GM13976 (cell line): ENCODE data around the gene KRT83.

Source experiments
- DNase-seq: peaks from one replicate; pipeline ENCODE4 v3.0.0; 2012; ENCODE audit warnings: low spot score
- in situ Hi-C: fragments of 300-500 bp; cut with MboI; formaldehyde crosslinking; loops from one replicate; pipeline ENCODE4 v1.12.0; 2022; ENCODE audit warnings: low sequenced_read_pairs, mixed read lengths, inconsistent platforms; ENCODE audit not compliant: unreplicated experiment
- TF ChIP-seq, protein P1 (sequence below): IDR thresholded peaks from 2 replicates; pipeline ENCODE4 v1.5.1; 2012; ENCODE audit warnings: borderline replicate concordance, mild to moderate bottlenecking; ENCODE audit not compliant: insufficient read depth; ENCODE audit errors: extremely low read depth, missing control alignments, control extremely low read depth

KRT83 gene

DNA sequence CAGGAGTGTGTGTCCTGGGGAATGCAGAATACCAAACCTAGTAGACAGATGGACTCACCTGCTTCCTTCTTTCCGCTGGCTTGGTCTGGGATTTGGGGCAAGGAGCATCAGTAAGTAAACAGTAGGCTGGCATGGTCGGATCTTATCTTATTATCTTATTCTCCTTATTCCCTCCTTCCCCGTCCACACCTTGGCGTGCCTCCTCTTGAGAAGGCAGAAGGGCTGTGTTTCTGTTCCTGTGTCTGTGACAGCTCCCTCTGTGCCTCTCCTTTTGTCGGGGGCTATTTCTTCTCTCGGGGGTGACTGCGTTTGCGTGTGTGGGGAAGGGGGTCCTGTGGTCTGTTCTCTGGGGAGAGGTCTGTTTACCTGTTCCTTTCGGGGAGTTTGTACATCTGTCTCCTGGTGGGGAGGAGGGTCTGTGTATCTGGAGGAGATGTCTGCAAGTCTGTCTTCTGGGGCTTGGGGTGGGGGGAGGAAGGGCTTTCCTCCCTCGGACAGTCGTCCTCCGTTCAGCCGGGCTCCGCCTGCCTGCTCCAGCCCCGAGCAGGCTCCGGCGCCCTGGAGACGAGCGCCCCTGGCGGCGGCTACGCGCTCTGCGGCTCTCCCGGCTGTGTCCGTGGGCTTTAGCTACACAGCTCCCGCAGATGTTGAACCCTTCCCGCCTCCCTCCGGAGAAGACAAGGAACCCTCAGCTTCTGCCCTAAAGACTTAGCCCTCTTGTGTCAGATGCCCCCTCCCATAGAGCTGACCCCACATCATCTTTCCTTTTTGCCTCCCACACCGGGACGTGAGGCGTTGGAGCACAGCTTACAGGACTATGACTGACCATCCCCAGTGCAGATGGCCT lies 42.4 kb downstream of the KRT83 start:
- in situ Hi-C loops = no loop called here
- peak; percentile 91 for DNase-seq

DNA sequence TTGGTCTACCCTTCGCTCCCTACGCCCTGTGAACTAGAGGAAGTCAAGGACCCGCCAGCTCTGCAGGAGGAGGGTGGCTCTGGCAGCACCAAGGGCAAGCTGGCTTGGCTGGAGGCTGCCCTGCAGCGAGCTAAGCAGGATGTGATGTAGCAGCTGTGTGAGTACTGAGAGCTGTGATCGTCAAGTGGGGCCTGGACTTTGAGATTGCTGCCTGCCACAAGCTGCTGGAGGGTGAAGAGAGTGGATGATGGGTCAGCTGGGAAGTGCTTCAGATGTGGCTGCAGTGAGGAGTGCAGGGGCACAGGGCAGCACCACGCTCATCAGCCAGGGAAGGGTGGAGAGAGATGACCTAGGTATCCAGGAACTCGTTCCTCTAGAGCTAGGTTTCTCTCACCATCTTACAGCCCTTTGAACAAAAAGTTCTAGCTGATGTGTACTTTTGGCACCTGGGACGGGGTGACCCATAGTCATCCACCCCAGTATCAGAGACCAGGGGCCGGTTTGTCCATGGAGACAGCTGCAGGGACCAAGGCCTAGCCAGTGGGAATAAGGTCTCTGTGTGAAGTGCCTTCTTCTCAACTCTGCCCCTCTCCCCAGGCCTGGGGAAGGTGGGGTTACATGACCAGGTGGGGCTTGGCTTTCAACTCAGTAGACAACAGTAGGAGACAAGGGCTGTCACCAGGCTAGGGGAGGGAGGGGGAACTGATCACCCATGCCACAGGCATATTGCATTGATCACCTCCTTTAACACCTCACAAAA lies 43.5 kb downstream of the KRT83 start:
- no peak for DNase-seq
- in situ Hi-C loops = no loop called here
- TF ChIP-seq, protein P1, sequence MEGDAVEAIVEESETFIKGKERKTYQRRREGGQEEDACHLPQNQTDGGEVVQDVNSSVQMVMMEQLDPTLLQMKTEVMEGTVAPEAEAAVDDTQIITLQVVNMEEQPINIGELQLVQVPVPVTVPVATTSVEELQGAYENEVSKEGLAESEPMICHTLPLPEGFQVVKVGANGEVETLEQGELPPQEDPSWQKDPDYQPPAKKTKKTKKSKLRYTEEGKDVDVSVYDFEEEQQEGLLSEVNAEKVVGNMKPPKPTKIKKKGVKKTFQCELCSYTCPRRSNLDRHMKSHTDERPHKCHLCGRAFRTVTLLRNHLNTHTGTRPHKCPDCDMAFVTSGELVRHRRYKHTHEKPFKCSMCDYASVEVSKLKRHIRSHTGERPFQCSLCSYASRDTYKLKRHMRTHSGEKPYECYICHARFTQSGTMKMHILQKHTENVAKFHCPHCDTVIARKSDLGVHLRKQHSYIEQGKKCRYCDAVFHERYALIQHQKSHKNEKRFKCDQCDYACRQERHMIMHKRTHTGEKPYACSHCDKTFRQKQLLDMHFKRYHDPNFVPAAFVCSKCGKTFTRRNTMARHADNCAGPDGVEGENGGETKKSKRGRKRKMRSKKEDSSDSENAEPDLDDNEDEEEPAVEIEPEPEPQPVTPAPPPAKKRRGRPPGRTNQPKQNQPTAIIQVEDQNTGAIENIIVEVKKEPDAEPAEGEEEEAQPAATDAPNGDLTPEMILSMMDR = no peak

More for the DNA sequence above, 42.4 kb downstream of the KRT83 start:
- TF ChIP-seq, protein P1 = peak; percentile 95

DNA sequence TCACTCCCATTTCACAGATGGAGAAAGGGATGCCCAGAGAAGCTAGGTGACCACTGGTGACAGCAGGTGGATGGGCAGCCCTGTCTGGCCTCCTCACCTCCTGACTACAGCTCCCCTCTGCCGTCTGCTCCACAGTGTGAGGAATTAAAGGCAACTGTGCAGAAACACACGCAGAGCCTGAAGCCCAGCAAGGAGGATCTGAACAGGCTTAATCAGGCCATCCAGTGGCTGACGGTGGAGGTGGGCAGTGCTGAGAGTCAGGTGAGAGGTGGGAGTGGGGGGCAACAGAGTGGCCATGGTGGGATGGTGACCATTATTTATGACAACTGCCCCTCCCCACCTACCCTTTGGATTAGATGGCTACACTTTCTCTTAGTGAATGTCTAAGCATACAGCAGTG lies 45.5 kb downstream of the KRT83 start:
- in situ Hi-C loops = no loop called here
- TF ChIP-seq, protein P1 = no peak
- no peak for DNase-seq

DNA sequence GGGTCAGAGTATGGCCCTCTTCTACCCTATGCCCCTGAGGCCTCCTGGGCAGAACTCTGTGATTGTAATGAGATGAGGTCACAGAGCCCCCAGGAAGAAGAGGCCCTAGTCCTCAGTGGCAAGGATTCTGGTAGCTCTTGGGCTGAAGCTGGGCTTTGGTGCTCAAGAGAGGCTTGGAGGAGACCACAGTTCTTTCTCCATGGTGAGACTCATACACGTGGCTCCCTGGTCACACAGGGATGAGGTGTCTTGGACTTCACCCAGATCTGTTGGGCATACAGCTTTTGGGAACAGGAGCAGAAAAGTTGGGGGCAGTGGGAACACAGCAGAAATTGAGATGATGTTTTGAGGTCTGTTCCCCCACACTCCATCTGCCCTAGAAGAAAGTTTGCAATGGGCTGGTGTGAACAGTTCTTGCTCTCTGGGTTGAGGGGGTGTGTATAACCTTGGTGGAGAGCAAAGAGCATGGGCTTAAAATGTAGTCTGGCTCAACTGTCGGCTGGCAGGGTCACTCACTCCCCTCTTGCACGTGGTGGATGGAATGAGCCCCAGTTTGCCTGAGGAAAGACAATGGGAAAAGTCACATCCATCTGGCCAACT lies 46.6 kb downstream of the KRT83 start, which contains the start of gene KRT86:
Gene KRT86, plus strand, starts transcription at position 125 of the 600 bp plus-strand sequence. CDS start 27,272 bp downstream, outside the sequence.
- in situ Hi-C loops = no loop called here
- TF ChIP-seq, protein P1 = no peak
- no peak for DNase-seq

DNA sequence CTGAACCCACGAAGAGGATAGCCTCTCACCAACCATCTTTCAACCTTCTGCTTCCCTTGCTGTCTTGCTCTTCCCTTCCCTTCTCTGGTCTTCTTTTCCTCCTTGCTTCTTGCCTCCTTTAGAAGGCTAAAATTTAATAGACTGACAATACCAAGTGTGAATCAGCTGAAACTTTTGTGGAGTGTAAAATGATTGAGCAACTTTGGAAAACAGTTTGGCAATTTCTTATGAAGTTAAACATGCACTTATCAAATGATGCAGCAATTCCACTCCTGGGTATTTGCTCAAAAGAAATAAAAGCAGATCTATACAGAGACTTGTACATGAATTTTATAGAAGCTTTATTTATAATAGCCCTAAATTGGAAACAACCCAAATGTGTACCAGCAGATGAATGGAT lies 50.0 kb downstream of the KRT83 start:
- in situ Hi-C loops = no loop called here
- no peak for DNase-seq
- TF ChIP-seq, protein P1 = no peak

DNA sequence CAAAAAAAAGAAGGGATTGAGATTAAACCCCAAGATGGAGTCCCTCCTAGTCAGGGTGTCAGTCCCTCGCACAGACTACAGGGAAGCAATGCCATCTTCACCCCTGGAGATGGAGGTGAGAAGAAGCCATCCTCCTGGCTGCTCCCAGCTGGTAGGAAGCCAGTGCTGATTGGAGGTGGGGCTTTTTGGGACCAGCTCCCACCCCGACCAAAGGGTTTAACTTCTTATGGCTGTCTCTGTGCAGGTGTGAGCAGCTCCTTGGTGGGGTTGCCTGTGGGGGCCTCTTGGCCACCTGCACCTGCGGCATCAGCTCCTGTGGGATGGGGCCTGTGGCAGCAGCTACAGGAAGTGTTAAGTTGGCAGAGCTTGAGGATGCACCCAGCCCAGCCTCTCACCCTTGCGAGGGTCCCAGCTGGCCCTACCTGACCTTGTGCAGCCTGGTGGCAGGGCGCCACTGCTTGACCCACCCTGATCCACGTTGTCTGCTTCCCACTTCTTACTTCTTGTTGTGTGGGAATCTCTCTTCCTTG lies 50.6 kb downstream of the KRT83 start:
- in situ Hi-C loops = no loop called here
- no peak for DNase-seq
- TF ChIP-seq, protein P1 = no peak
